ENCODE results near the gene PTPRM. TPM values are rescaled to one million over a fixed set of nuclear protein-coding genes. Genes with fewer than 3 reads are reported as not detected.
A peak's percentile ranks its signal among the peaks of the same experiment; 100 is the strongest.

PTPRM gene
- total RNA-seq, 2 donors from 2014 or later: 7.5 to 19.2 TPM

DNA sequence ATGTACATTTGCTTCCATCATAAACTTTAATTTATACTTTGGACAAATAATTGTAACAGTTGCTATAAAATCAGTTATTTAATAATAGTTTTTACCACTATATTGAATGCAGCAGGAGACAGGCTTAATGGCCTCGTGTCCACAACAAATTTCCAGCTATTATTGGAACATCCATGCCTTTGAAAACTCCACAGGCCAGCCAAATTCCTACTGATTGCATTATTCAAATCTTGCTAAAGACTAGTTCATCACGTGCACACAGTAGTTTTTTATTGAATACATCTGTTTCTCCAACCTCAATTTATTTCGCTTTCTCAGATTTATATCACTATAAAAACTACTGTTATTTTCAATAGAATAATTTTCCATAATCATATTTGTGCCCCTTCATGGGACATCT is 18.4 kb upstream of the PTPRM start:
- no peak for ATAC-seq
- Mint-ChIP-seq H3K4me1 (ENCODE audit: low read depth in 2 of 2) (no peaks in the 10 kb centered on the region), H3K9me3 (no peaks in the 10 kb centered on the region), H3K27ac (no peak overlapping the region), H3K27me3 (no peaks in the 10 kb centered on the region), H3K36me3 (no peaks in the 10 kb centered on the region), H3K4me3 (no peak overlapping the region)
- no peak for DNase-seq (ENCODE audit: low spot score)

DNA sequence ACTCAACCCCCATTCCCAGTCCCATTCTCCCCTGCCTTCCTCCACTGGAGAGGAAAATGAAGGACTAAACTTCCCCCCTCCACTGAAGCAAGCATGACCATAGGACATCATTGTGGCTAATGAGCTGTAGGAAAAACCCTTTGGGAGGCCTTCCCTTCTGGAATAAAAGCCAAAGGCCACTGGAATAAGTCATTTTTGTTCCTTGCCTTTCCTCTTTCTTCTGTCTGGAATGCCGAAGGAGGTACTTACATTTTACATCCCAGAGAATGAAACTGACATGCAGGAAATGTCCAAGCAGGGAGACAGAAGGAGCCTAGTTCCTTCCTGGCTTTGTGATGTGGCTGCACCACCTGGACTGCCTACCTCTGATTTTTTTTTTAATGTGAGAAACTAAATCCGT is 9.1 kb upstream of the PTPRM start:
- no peak overlapping the region for H3K4me3 Mint-ChIP-seq
- no peaks in the 10 kb centered on the region for H3K36me3 Mint-ChIP-seq
- no peak overlapping the region for H3K27ac Mint-ChIP-seq
- H3K27me3 Mint-ChIP-seq: peaks cover 2 to 7% of the 10 kb centered on the region in 2 donors
- no peaks in the 10 kb centered on the region for H3K9me3 Mint-ChIP-seq
- DNase-seq (ENCODE audit: low spot score) (no peak), ATAC-seq (no peak)
- no peaks in the 10 kb centered on the region for H3K4me1 Mint-ChIP-seq (ENCODE audit: low read depth in 2 of 2)

DNA sequence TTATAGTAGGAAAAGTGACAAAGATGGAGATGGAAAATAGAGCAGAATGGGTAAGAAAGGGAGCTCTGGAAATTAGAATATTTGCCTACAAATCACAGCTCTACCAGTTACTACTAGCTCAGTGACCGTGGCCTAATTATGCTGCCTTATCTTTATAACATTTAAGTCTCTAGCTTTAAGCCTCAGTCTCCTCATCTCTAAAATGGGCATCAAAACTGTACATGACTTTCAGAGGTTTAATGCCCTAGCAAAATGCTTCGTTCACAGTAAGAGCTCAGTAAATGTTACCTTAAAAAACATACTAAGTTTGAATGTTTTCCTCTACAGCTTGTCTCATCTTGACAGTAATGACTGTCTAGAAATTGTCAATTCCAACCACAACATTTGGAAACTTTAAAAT is 8.3 kb upstream of the PTPRM start:
- Mint-ChIP-seq H3K9me3 (no peaks in the 10 kb centered on the region), H3K4me3 (no peak overlapping the region), H3K27ac (no peak overlapping the region), H3K27me3 (peaks cover 2 to 7% of the 10 kb centered on the region in 2 donors), H3K36me3 (no peaks in the 10 kb centered on the region), H3K4me1 (ENCODE audit: low read depth in 2 of 2) (no peaks in the 10 kb centered on the region)
- DNase-seq (ENCODE audit: low spot score) (no peak), ATAC-seq (no peak)

GRCh38 chr18:7559709-7560319 is 7.3 kb upstream of the PTPRM start:
- H3K36me3 Mint-ChIP-seq: no peaks in the 10 kb centered on the region
- ATAC-seq: no peak
- peaks cover 4 to 8% of the 10 kb centered on the region in 2 donors for H3K27me3 Mint-ChIP-seq
- H3K9me3 Mint-ChIP-seq: no peaks in the 10 kb centered on the region
- H3K4me3 Mint-ChIP-seq: no peak overlapping the region
- no peak overlapping the region for H3K27ac Mint-ChIP-seq
- no peak for DNase-seq (ENCODE audit: low spot score)
- no peaks in the 10 kb centered on the region for H3K4me1 Mint-ChIP-seq (ENCODE audit: low read depth in 2 of 2)

GRCh38 chr18:7561909-7562460 is 5.1 kb upstream of the PTPRM start:
- DNase-seq (ENCODE audit: low spot score): no peak
- no peaks in the 10 kb centered on the region for H3K36me3 Mint-ChIP-seq
- no peak overlapping the region for H3K27ac Mint-ChIP-seq
- H3K4me1 Mint-ChIP-seq (ENCODE audit: low read depth in 2 of 2): peaks cover 0 to 6% of the 10 kb centered on the region in 2 donors
- no peak overlapping the region for H3K4me3 Mint-ChIP-seq
- no peaks in the 10 kb centered on the region for H3K9me3 Mint-ChIP-seq
- peaks cover 11 to 20% of the 10 kb centered on the region in 2 donors for H3K27me3 Mint-ChIP-seq
- ATAC-seq: no peak

GRCh38 chr18:7562491-7562890 is 4.6 kb upstream of the PTPRM start:
- ATAC-seq (no peak), DNase-seq (ENCODE audit: low spot score) (no peak)
- Mint-ChIP-seq H3K9me3 (no peaks in the 10 kb centered on the region), H3K36me3 (no peaks in the 10 kb centered on the region), H3K27ac (no peak overlapping the region), H3K4me1 (ENCODE audit: low read depth in 2 of 2) (peaks cover 0 to 6% of the 10 kb centered on the region in 2 donors), H3K4me3 (no peak overlapping the region), H3K27me3 (peaks cover 11 to 20% of the 10 kb centered on the region in 2 donors)

DNA sequence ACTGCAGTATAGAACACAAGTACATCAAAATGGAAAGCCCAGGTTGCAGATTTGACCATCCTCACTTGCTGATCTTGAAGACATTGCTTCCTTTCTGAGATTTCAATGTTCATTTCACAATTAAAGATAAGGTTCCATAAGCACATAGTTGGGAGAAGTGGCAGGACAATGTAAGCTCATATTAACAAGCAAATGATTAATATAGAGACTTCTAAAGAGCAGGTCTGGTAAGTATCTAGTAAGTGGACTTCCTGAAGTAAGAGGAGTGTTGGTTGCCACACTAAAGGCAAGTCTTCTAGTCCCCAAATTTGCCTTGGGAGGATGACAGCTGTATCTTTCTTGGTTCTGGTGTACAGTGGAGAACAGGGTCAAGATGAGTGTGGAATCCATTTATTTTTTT is 1.4 kb upstream of the PTPRM start:
- Mint-ChIP-seq H3K27me3 (peaks cover 24 to 37% of the 10 kb centered on the region in 2 donors), H3K36me3 (peaks cover 5% of the 10 kb centered on the region), H3K27ac (no peak overlapping the region), H3K4me3 (no peak overlapping the region), H3K9me3 (no peaks in the 10 kb centered on the region), H3K4me1 (ENCODE audit: low read depth in 2 of 2) (peaks cover 4 to 16% of the 10 kb centered on the region in 2 donors)
- no peak for DNase-seq (ENCODE audit: low spot score)
- ATAC-seq: no peak

- DNase-seq (ENCODE audit: low spot score): no peak
- Mint-ChIP-seq H3K36me3 (peaks cover 5% of the 10 kb centered on the region), H3K4me3 (peak overlapping the region; percentile 30), H3K27me3 (peaks cover 24 to 37% of the 10 kb centered on the region in 2 donors), H3K9me3 (no peaks in the 10 kb centered on the region), H3K4me1 (ENCODE audit: low read depth in 2 of 2) (peaks cover 4 to 16% of the 10 kb centered on the region in 2 donors), H3K27ac (no peak overlapping the region)
- no peak for ATAC-seq
Observed at GRCh38 chr18:7566244-7566566, 911 bp upstream of the PTPRM start.

GRCh38 chr18:7567474-7568425 is 634 bp downstream of the PTPRM start:
- no peak overlapping the region for H3K27ac Mint-ChIP-seq
- ATAC-seq: peak; percentile 21 to 41
- no peak overlapping the region for H3K4me3 Mint-ChIP-seq
- no peaks in the 10 kb centered on the region for H3K9me3 Mint-ChIP-seq
- peaks cover 6% of the 10 kb centered on the region for H3K36me3 Mint-ChIP-seq
- DNase-seq (ENCODE audit: low spot score): no peak
- peaks cover 22 to 32% of the 10 kb centered on the region in 2 donors for H3K27me3 Mint-ChIP-seq
- peaks cover 5 to 19% of the 10 kb centered on the region in 2 donors for H3K4me1 Mint-ChIP-seq (ENCODE audit: low read depth in 2 of 2)

- Mint-ChIP-seq H3K9me3 (no peaks in the 10 kb centered on the region), H3K27ac (no peak overlapping the region), H3K4me1 (ENCODE audit: low read depth in 2 of 2) (peaks cover 11 to 23% of the 10 kb centered on the region in 2 donors), H3K27me3 (peaks cover 22 to 38% of the 10 kb centered on the region in 2 donors), H3K4me3 (peak overlapping the region; percentile 52), H3K36me3 (peaks cover 11% of the 10 kb centered on the region)
- DNase-seq (ENCODE audit: low spot score) (no peak), ATAC-seq (no peak)
Observed at GRCh38 chr18:7568426-7568825, 1.3 kb downstream of the PTPRM start.

GRCh38 chr18:7571626-7572025 is 4.5 kb downstream of the PTPRM start:
- H3K4me3 Mint-ChIP-seq: no peak overlapping the region
- no peak overlapping the region for H3K27ac Mint-ChIP-seq
- peaks cover 11% of the 10 kb centered on the region for H3K36me3 Mint-ChIP-seq
- peaks cover 13 to 25% of the 10 kb centered on the region in 2 donors for H3K27me3 Mint-ChIP-seq
- no peaks in the 10 kb centered on the region for H3K9me3 Mint-ChIP-seq
- H3K4me1 Mint-ChIP-seq (ENCODE audit: low read depth in 2 of 2): peaks cover 11 to 23% of the 10 kb centered on the region in 2 donors
- DNase-seq (ENCODE audit: low spot score): no peak
- no peak for ATAC-seq

DNA sequence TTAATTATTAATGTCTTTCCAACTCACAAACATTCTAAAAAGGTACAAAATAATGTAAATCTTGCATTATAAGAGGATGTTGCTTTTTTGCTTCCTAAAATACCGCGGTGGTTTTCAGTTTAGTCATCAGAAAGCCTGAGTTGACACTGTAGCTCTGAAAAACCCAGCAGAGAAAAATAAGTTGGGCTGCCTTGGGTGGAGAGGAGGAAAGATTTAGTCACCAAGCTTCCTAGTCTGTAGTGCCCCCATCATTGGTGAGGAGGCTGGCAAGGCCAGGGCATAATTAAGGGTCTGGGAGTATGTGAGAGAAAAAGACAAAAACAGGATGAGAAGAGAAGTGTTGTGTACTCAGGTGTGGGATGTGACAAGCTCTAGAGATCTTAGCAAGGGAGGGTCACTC is 5.7 kb downstream of the PTPRM start:
- H3K4me1 Mint-ChIP-seq (ENCODE audit: low read depth in 2 of 2): peaks cover 11 to 23% of the 10 kb centered on the region in 2 donors
- ATAC-seq: peak in 1 of 2 donors; percentile 43
- peak overlapping the region; percentile 44 for H3K4me3 Mint-ChIP-seq

DNA sequence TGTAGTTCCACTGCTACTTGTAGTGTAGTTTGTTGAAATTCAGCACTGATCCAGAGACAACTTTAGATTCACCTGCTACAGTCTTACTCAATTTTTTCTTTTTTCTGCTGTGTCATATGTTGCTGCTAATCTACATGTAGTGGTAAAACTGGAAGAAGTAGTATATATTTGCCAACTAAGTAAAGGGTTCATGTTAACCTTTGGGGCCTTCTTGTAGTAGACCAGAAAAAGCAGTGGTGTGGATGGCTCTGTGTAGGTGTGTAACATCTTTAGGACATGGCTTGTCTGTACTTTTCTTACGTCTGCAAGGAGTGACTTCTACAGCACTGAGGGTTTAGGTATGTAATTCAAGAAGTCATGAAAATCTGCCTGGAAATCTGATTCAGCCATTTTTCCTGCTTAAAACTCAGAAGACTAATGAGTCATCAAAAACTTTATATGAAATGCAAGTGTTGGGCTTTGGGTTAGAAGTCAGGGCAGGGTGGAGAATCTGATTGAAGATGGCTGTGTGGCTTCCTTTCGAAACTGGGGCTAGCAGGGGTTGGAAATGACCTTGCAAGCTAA is 8.4 kb downstream of the PTPRM start:
- no peak overlapping the region for H3K27ac Mint-ChIP-seq
- no peaks in the 10 kb centered on the region for H3K9me3 Mint-ChIP-seq
- DNase-seq (ENCODE audit: low spot score) (no peak), ATAC-seq (no peak)
- H3K36me3 Mint-ChIP-seq: peaks cover 7% of the 10 kb centered on the region
- H3K4me1 Mint-ChIP-seq (ENCODE audit: low read depth in 2 of 2): peaks cover 7 to 12% of the 10 kb centered on the region in 2 donors
- H3K27me3 Mint-ChIP-seq: peaks cover 0 to 8% of the 10 kb centered on the region in 2 donors
- no peak overlapping the region for H3K4me3 Mint-ChIP-seq

More for the DNA sequence above, 5.7 kb downstream of the PTPRM start:
- peak overlapping the region; percentile 11 to 17 for H3K27ac Mint-ChIP-seq
- no peak for DNase-seq (ENCODE audit: low spot score)
- peaks cover 11% of the 10 kb centered on the region for H3K36me3 Mint-ChIP-seq
- H3K9me3 Mint-ChIP-seq: no peaks in the 10 kb centered on the region
- H3K27me3 Mint-ChIP-seq: peaks cover 13 to 25% of the 10 kb centered on the region in 2 donors

DNA sequence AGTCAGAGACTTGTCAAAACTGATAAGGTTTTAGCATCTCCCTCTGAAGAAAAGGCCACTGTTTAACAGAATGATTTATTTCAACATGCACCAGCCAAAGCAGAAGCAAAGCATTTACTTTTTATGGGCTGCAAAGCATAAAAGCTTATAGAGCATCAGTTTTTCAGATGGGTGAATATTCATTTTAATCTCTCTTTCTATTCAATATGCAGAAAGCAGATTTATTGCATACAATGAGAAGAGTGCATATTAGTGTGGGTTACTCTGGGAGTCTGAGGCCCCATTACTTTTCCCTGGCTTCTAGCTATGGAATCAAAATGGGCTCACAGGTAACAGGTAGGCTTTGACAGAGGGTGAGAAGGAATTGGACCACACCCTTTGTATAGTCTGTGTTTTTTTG is 9.0 kb downstream of the PTPRM start:
- peaks cover 0 to 8% of the 10 kb centered on the region in 2 donors for H3K27me3 Mint-ChIP-seq
- H3K4me3 Mint-ChIP-seq: no peak overlapping the region
- DNase-seq (ENCODE audit: low spot score): no peak
- peaks cover 7% of the 10 kb centered on the region for H3K36me3 Mint-ChIP-seq
- H3K4me1 Mint-ChIP-seq (ENCODE audit: low read depth in 2 of 2): peaks cover 7 to 12% of the 10 kb centered on the region in 2 donors
- ATAC-seq: no peak
- no peaks in the 10 kb centered on the region for H3K9me3 Mint-ChIP-seq
- H3K27ac Mint-ChIP-seq: no peak overlapping the region

Data from natural killer cell treated with Interleukin-12 subunit alpha and Interleukin-12 subunit beta and Interleukin-15 and Interleukin-18, amount 100 ng/mL, for 72 hours (primary cell).